GM10847 (cell line): Measurements from ENCODE around the gene UPF3A.
A peak's percentile ranks its signal among the peaks of the same experiment; 100 is the strongest.

ENCODE experiments used
- POLR2A ChIP-seq: IDR thresholded peaks from 2 replicates; pipeline ENCODE4 v1.6.1; 2011; ENCODE audit not compliant: insufficient read length; ENCODE audit errors: extremely low read depth

Gene UPF3A

DNA sequence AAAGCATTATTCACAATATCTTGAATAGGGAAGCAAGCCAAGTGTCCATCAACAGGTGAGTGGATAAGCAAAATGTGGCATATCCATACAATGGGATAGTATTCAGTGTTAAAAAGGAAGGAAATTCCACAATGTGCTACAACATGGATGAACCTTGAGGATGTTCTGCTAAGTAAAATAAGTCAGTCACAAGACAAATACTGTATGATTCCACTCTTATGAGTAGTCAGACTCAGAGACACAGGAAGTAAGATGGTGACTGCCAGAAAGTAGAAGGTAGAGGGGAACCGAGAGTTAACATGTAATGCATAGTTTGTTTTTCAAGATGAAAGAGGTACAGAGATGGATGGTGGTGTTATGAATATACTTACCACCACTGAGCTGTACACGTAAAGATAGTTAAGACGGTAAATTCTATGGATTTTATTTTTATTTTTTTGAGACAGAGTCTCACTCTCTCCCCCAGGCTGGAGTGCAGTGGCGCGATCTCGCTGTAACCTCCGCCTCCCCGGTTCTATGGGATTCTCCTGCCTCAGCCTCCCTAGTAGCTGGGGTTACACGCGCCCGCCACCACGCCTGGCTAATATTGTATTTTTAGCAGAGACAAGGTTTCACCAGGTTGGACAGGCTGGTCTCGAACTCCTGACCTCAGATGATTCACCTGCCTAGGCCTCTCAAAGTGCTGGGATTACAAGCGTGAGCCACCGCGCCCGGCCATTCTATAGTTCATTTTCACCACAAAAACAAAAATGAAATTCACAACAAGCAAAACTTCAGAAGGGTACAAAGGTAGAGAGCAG lies 31.9 kb downstream of the UPF3A start:
- no peak for TF ChIP-seq POLR2A

DNA sequence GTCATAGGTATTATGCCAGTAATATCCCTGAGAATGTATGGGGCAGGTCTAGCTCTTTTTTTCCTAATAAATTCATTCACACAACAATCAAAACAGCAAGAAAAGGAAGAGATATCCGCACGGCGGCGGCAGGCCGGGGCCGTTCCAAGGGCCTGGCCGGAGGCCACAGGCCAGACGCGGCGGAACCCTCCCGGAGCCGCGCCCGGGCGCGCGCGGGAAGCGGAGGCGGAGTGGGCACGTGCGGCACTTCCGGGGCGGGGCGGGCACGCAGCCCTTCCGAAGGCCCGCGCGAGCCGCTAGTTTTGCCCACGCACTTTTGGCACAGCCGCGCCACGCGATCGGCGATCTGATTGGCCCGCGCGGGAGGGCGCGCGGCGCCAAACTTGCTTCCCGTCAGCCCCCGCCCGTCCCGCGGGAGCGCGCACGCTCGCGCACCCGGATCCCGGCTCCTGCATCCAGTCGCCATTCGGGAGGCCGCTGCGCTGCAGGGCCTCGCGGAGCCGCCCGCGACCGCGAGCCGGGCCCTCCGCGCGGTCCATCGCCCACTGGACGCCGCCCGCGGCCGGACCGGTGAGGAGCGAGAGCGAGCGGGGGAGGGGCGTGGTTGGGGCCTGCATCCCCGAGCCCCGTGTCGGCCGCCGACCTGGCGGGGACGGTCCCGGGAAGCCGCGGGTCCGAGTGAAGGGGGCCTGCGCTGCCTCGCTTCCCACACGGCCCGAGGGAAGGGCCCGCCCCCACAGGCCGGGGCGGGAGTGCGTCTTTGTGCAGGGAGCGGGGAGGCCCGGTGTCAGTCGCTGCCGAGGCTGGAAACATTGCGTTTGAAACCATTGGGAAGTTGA lies 32.9 kb downstream of the UPF3A start, which contains the start of gene CHAMP1:
Gene CHAMP1, plus strand, starts transcription at position 430 of the 839 bp plus-strand sequence. CDS start 9,340 bp downstream, outside the sequence.
- TF ChIP-seq POLR2A = peak; percentile 87

DNA sequence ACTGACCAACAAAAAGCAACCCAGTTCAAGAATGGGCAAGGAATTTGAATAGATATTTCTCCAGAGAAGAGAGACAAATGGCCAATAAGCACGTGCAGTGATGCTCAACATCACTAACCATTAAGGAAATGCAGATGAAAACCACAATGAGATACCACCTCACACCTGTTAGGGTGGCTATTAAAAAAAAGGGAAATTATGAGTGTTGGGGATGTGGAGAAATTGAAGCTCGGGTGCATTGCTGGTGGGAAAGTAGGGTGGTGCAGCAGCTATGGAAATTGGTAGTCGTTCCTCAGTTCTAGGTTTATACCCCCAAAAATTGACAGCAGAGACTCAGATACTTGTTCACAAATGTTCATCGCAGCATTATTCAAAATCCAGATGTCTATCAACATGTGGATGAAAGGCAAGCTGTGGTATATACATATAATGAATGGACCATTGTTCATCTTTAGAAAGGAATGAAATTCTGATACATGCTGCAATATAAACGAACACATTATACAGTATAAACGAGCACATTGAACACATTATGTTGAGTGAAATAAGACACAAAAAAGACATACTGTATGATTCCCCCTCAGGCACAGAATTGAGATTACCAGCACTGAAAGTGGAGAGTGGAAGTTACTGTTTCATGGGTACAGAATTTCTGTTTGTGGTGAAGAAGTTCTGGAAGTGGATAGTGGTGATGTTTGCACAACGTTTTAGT lies 33.8 kb downstream of the UPF3A start:
- TF ChIP-seq POLR2A = no peak

DNA sequence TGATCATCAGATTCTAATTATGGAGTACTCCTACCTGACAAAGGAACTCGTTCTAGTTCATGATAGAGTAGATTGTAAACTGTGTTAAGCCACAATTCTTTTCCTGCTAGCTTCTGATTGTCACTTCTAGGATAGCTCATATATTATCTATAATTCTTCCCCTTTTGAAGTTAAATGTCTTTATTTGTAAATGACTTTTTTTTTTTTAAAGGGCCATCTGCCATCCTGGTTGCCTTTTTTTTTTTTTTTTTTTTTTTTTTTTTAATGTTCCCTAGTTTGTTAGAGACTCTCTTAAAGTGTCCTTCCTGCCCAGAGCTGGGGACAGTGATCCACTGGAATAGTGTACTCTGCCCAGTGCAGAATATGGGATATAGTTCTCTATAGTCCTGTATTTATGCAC lies 37.2 kb downstream of the UPF3A start:
- TF ChIP-seq POLR2A = no peak

DNA sequence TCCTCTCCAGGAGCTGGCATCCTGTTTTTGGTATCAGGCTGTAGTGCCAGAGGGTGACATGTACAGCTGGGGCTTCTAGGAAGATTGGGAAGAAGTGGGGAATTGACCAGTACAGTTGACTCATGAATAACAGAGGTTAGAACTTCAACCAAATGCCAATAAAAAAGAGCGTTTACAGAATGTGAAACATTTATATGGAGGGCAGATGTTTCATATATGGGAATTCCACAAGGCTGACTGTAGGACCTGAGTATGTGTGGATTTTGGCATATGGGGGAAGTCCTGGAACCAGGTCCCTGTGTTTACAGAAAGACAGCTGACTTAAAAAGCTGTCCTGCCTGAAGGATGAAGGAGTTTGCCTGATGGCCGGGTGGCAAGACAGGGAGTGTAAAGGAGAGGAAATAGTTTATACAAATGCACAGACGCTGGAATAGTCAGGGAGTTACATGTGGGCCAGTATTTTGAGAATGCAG lies 38.1 kb downstream of the UPF3A start:
- no peak for TF ChIP-seq POLR2A

DNA sequence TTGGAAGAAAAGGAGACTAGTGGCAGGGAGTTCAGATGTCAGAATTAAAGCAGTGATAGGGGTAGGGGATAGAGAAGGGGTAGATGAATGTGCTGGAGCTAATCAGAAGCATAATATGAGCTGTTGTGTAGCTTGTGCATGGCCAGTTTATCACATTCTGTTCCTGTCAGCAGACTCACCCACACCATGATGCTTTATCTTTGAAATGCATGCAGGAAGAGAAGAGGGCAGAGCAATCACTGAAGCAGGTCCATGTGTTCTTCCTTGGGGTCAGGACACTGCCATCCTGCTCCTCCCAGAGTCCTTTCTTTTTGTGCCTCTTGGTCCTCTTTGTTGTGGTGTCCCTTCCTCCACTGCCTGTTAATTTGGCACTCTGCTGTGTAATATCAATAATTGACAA lies 38.7 kb downstream of the UPF3A start:
- no peak for TF ChIP-seq POLR2A

DNA sequence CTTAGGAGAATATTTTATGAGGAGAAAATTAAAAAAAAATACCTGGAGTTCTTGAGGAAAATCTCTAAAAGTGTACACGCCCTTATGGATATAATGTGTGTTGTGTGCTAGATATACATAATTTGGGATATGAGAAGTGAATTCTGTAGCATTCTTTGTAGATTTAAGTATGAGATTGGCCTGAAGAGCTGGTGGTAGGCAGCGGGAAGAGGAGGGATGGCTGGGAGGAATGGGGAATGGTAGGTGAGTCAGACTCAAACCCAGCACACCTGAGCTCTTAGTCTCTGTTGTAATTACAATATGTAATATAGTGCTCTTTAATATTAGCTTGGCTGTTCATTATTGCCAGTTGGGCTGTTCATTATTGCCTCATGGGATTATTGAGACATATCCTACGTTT lies 39.9 kb downstream of the UPF3A start:
- no peak for TF ChIP-seq POLR2A

DNA sequence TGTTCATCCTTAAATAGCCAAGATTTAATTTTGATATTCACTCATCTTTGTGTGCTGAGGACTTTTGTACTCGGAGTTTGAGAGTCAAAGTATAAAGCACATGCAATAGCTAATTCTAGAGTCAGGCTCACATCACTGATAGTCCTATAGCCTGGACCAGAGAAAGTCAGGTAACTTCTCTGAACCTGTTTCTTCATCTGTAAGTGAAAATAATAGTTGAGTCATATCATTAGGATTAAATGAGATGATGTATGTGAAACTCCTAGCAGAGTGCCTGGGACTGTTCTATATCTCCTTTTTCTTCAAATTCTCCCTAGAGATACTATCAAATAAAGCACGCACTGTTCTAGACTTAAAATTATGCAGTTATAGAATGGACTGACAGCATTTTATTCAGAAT lies 41.9 kb downstream of the UPF3A start:
- TF ChIP-seq POLR2A = no peak

DNA sequence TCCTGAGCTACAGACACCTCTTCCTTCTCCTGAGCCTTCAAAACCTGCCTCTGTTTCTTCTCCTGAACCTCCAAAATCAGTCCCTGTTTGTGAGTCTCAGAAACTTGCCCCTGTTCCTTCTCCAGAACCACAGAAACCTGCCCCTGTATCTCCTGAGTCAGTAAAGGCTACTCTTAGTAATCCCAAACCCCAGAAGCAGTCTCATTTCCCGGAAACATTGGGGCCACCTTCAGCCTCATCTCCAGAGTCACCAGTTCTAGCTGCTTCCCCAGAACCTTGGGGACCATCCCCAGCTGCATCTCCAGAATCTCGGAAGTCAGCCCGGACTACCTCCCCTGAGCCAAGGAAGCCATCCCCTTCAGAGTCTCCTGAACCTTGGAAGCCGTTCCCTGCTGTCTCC lies 42.9 kb downstream of the UPF3A start:
- no peak for TF ChIP-seq POLR2A

DNA sequence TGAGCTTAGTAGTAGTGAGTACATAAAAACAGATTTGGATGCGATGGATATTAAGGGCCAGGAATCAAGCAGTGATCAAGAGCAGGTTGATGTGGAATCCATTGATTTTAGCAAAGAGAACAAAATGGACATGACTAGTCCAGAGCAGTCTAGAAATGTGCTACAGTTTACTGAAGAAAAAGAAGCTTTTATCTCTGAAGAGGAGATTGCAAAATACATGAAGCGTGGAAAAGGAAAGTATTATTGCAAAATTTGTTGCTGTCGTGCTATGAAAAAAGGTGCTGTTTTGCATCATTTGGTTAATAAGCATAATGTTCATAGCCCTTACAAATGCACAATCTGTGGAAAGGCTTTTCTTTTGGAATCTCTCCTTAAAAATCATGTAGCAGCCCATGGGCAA lies 44.3 kb downstream of the UPF3A start:
- TF ChIP-seq POLR2A = no peak

DNA sequence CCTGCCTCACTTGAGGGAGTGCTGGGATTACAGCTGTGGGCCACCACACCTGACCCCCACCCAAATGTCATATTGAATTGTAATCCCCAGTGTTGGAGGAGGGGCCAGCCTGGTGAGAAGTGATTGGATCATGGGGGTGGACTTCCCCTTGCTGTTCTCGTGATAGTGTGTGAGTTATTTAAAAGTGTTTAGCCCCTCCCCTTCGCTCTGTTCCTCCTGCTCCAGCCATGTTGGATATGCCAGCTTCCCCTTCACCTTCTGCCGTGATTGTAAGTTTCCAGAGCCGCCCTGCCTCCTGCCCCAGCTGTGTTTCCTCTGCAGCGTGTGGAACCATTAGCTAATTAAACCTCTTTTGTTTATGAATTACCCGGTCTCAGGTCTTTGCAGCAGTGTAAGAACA lies 46.6 kb downstream of the UPF3A start:
- no peak for TF ChIP-seq POLR2A

DNA sequence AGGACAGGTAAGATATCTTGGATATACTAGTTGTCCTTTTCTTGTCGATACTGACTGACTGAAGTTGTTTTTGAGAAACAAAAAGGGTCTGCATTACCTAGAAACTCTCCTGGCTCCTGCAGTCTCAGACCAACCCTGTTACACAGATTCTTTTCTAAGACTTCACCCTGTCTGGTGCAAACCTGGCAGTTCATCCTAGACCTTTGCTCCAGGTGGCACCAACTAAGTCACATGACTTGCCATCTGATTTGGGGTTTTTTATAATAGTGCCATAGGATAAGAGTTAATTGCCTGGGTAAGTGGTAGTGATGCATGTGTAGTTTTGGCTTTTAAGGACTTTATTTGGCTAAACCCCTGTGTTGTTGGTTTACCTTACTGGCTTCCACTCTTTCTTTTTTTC lies 47.2 kb downstream of the UPF3A start:
- TF ChIP-seq POLR2A = no peak

DNA sequence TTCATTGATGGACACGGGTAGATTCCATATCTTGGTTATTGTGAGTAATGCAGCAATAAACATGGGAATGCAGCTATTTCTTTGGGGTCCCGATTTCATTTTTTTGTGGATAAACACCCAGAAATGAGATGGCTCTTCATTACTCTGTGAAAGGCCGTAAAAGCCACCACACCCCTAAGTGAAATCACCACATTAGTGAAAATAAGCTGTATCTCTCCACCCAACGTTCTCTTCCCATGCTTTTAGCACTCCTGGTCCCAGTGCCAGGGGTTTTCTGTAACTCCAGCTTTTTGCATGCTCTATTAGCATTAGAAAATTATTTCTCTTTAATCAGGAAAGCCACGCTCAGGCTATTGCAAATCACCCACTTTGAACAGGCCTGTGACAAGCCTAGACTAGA lies 48.7 kb downstream of the UPF3A start:
- no peak for TF ChIP-seq POLR2A

DNA sequence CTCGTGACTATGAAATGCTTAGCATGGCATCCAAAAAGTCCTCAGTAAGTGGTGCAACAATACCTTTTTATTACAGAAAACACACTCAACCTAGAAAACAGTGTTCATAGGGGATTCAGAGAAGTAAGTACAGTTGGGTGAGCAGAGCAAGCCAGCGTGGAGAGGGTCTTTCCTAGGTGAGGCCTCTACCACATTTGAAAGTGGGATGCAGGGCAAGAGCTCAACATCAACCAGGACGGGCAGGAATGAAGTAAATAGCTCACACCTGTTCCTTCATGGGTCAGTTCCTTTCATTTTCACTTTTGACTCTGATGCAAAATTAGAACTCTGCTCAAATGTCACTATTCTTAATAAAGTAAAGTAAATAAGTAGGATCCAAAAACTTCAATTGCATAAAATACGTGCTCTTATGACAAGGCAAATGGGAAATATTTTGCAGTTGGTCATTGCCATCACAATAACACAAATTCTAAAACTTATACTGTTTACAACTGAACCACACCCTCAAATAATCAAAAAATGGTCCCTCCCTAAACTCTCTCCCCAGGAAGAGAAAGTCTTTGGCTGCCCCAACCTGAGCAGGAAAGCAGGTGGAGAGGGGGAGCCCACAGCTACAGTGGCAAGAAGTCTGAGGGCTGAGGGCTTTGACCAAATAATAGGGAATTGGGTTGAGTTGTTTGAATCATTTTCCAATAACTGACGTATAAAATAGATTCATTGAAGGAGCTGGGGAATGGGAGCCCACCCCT lies 53.1 kb downstream of the UPF3A start:
- no peak for TF ChIP-seq POLR2A

DNA sequence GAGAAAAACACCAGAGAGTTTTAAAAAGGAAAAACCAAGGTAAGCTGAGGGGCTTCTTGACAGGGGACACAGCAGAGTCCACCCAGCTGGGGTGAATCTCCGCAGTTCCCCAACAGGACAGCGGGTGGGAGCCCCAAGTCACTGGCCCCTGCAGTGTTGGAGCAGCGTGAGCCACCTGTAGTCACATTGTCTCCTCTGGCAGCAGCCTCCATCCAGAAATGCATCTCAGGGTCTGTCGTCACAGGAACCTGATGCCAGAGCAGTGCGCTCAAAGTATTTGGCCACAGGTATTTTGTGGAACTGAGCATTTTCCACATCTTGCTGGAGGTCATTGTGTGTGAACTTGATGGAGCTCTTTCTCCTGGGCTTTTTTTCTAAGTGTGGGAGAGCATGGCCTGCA lies 57.6 kb downstream of the UPF3A start:
- no peak for TF ChIP-seq POLR2A
